Measurements from ENCODE around the gene MRPL48.
"Not testable (repeated sequence)": the region's sequence is repeated elsewhere in the genome, so short reads cannot be mapped to it uniquely, and the experiment has no call there.

Gene MRPL48

DNA sequence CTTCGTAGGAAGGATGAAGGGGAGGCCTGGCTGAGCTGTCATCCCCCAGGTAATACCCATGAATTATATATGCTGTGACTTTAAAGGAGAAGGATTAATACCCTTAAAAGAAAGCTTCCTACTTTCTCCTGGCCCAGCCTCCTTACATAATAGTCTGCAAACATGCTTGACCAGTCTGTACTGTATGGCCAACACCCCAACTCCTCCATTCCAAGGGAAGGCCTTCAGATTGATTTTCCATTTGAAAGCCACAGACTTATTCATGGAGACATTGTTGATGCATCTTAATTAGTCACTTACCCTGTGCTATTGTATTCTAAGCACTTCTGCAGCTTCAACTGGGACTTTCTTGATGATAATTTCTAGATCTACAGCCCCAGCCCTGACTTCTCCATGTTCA lies 91.1 kb downstream of the MRPL48 start:
- TF ChIP-seq, protein P1, sequence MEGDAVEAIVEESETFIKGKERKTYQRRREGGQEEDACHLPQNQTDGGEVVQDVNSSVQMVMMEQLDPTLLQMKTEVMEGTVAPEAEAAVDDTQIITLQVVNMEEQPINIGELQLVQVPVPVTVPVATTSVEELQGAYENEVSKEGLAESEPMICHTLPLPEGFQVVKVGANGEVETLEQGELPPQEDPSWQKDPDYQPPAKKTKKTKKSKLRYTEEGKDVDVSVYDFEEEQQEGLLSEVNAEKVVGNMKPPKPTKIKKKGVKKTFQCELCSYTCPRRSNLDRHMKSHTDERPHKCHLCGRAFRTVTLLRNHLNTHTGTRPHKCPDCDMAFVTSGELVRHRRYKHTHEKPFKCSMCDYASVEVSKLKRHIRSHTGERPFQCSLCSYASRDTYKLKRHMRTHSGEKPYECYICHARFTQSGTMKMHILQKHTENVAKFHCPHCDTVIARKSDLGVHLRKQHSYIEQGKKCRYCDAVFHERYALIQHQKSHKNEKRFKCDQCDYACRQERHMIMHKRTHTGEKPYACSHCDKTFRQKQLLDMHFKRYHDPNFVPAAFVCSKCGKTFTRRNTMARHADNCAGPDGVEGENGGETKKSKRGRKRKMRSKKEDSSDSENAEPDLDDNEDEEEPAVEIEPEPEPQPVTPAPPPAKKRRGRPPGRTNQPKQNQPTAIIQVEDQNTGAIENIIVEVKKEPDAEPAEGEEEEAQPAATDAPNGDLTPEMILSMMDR (IDR thresholded peaks at IDR 0.05; ENCODE audit: control insufficient read depth, insufficient read depth, low read depth, low read length, missing control alignments), result no peak
- DNase-seq (ENCODE audit: low read depth), result no peak

DNA sequence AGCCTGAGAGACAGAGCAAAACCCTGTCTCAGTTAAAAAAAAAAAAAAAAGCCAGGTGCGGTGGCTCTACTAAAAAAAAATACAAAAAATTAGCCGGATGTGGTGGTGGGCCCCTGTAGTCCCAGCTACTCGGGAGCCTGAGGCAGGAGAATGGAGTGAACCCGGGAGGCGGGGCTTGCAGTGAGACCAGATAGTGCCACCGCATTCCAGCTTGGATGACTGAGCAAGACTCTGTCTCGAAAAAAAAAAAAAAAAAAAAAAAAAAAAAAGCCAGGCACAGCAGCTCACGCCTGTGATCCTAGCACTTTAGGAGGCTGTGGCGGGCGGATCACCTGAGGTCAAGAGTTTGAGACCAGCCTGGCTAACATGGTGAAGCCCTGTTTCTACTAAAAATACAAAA lies 92.8 kb downstream of the MRPL48 start:
- not testable (repeated sequence) for DNase-seq (ENCODE audit: low read depth); H3K4me3 ChIP-seq (ENCODE audit: control insufficient read depth, low read depth, low read length)

More for the DNA sequence above, 91.1 kb downstream of the MRPL48 start:
- no peak overlapping the region for H3K4me3 ChIP-seq (ENCODE audit: control insufficient read depth, low read depth, low read length)

DNA sequence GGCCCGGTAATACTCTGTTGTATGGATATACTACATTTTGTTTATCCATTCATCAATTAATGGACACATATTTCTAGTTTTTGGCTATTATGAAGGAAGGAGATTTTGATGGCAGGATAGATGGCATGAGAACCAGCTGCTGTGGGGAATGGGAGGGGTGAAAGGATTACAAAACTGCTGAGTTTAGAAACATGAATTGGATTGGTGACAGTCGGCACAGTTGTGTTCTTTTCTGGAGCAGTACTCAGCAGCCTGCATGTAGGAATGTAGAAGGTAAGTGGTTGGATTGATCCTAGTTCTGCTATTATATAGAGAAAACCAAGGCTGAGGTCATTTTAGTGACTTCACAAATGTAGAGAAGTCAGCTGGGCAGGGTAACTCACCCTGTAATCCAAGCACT lies 96.2 kb downstream of the MRPL48 start:
- H3K4me3 ChIP-seq (ENCODE audit: control insufficient read depth, low read depth, low read length), result no peak overlapping the region
- no peak for DNase-seq (ENCODE audit: low read depth)
- TF ChIP-seq, protein P1 (IDR thresholded peaks at IDR 0.05; ENCODE audit: control insufficient read depth, insufficient read depth, low read depth, low read length, missing control alignments), result no peak

DNA sequence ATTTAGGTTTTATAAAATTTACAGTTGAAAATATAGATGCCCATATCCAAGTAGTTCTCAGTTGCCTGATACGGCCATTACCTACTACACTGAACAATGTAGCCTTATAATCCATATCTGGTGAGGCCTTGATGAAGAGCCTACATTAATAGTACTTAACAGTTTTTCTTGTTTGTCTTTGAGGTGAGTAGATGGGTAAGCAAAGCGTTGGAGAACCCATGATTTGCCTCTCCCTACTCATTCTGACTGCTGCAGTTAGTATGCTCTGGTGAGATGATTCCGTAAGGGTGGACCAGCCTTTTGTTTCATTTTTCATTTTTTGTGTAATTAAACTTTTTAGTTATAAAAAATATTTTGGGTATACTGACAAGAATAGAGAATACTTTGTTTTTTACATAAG lies 100.6 kb downstream of the MRPL48 start:
- H3K4me3 ChIP-seq (ENCODE audit: control insufficient read depth, low read depth, low read length), result no peak overlapping the region
- no peak for DNase-seq (ENCODE audit: low read depth)
- TF ChIP-seq, protein P1 (IDR thresholded peaks at IDR 0.05; ENCODE audit: control insufficient read depth, insufficient read depth, low read depth, low read length, missing control alignments), result no peak

DNA sequence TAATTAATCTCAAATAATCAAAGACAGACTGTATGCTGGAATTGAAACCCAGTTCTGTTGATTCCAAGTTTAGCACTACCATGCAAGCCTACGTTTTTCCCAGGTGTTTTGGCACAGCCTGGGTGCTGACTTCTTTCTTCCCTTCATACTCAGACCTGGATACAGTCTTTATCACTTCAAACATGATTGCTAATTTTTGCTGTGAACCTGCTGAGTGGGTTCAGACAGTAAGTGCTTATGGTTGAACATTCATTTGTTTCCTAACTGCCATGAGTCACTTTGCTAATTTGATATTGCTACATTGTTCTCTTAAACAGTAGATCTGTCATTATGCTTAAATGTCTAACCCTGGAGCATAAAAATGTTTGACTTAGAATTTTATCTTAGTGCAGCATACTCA lies 101.3 kb downstream of the MRPL48 start:
- TF ChIP-seq, protein P1 (IDR thresholded peaks at IDR 0.05; ENCODE audit: control insufficient read depth, insufficient read depth, low read depth, low read length, missing control alignments), result no peak
- peak; percentile 34 for DNase-seq (ENCODE audit: low read depth)
- no peak overlapping the region for H3K4me3 ChIP-seq (ENCODE audit: control insufficient read depth, low read depth, low read length)

DNA sequence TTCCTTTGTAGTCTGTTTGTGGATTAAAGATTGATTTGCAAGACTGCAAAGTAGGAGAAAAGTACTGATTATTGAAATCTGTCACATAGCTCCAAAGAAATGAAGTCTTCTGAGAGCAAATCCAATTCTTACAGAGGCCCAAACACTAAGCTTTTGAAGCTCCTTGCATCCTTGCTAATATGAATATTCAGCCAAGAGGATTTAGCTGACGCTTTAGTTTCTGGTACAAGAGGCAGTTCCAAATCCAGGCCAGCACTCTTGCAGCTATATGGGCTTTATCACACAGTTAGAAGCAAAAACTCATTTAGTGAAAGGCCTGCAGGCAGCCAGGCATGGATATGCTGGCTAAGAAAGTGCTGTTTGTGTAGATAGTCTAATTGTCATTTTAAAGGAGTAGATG lies 101.9 kb downstream of the MRPL48 start:
- TF ChIP-seq, protein P1 (IDR thresholded peaks at IDR 0.05; ENCODE audit: control insufficient read depth, insufficient read depth, low read depth, low read length, missing control alignments), result no peak
- no peak for DNase-seq (ENCODE audit: low read depth)
- no peak overlapping the region for H3K4me3 ChIP-seq (ENCODE audit: control insufficient read depth, low read depth, low read length)

DNA sequence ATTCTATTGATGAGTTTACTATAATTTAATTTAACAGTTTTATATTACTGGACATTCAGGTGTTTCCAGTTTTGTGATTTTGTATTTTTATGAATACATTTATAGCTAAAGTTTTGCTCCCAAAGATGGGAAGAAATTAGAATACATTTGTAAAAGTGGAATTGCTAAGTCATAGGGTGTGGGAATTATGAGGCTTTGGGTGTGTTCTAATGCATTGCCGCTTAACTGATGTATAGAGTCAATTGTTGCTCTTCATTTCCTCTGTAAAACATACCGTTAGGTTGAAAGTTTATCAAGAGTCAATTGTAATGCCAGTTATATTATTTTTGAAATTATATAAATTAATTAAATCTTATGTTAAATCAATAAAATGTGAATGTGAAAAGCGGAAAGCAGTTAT lies 105.4 kb downstream of the MRPL48 start:
- H3K4me3 ChIP-seq (ENCODE audit: control insufficient read depth, low read depth, low read length), result no peak overlapping the region
- no peak for DNase-seq (ENCODE audit: low read depth)
- TF ChIP-seq, protein P1 (IDR thresholded peaks at IDR 0.05; ENCODE audit: control insufficient read depth, insufficient read depth, low read depth, low read length, missing control alignments), result no peak
